WTC11 (cell line): Measurements from ENCODE around the gene RARB. TPM values are rescaled to one million over a fixed set of nuclear protein-coding genes. Genes with fewer than 3 reads are reported as not detected.

Source experiments
- ATAC-seq: fragments of 200-7000 bp; cut with Tn5 transposase; 2 replicates; pipeline ENCODE4 v1.10.0; 2021; ENCODE audit warnings: mild to moderate bottlenecking, moderate library complexity
- CTCF ChIA-PET: fragments of 300-600 bp; sonication (Branson Sonifier 250); formaldehyde crosslinking; loops from one replicate; lab custom pipeline; 2021; ENCODE audit warnings: antibody characterized with exemption; lab: Charles Lee
- POLR2A ChIA-PET: fragments of 350-600 bp; sonication (Branson Sonifier 250); formaldehyde crosslinking; loops from one replicate; lab custom pipeline; 2021; ENCODE audit warnings: antibody characterized with exemption; lab: Charles Lee
- DNase-seq: peaks from one replicate; pipeline ENCODE4 v3.0.0; 2021; ENCODE audit warnings: low spot score
- H3K27ac Mint-ChIP-seq: 2 replicates; pipeline ENCODE4 v1.8.0; 2021; ENCODE audit warnings: mixed read lengths
- H3K27me3 Mint-ChIP-seq: 2 replicates; pipeline ENCODE4 v1.8.0; 2021; ENCODE audit warnings: low read depth, mild to moderate bottlenecking, moderate library complexity, mixed read lengths
- H3K36me3 Mint-ChIP-seq: 2 replicates; pipeline ENCODE4 v1.8.0; 2021; ENCODE audit warnings: mixed read lengths
- H3K4me1 Mint-ChIP-seq: 2 replicates; pipeline ENCODE4 v1.8.0; 2022; ENCODE audit warnings: mixed read lengths
- H3K4me3 Mint-ChIP-seq: 2 replicates; pipeline ENCODE4 v1.8.0; 2021; ENCODE audit warnings: mild to moderate bottlenecking, moderate library complexity, mixed read lengths
- H3K9me3 Mint-ChIP-seq: 2 replicates; pipeline ENCODE4 v1.8.0; 2021; ENCODE audit warnings: mixed read lengths
- ATF1 ChIP-seq: sonication (generic); formaldehyde crosslinking; IDR thresholded peaks from 2 replicates; pipeline ENCODE4 v1.8.1; 2023; ENCODE audit warnings: mild to moderate bottlenecking, moderate library complexity, missing genetic modification reagents
- FOXJ3 ChIP-seq: sonication (generic); formaldehyde crosslinking; IDR thresholded peaks from 2 replicates; pipeline ENCODE4 v1.9.0; 2021; ENCODE audit warnings: missing genetic modification reagents, mild to moderate bottlenecking, borderline replicate concordance
- GRHL2 ChIP-seq: fragments of 250-450 bp; sonication (Bioruptor Pico); IDR thresholded peaks from 2 replicates; pipeline ENCODE4 v1.8.0; 2022; ENCODE audit warnings: mild to moderate bottlenecking, moderate library complexity; ENCODE audit not compliant: insufficient replicate concordance, severe bottlenecking
- HMGA2 ChIP-seq: fragments of 250-450 bp; sonication (Bioruptor Pico); IDR thresholded peaks from 2 replicates; pipeline ENCODE4 v1.4.0; 2021; ENCODE audit warnings: mild to moderate bottlenecking, moderate library complexity
- IRF2 ChIP-seq: sonication (generic); formaldehyde crosslinking; IDR thresholded peaks from 2 replicates; pipeline ENCODE4 v1.8.0; 2022; ENCODE audit warnings: low read depth, missing genetic modification reagents, borderline replicate concordance
- NFATC4 ChIP-seq: fragments of 250-450 bp; sonication (Bioruptor Pico); IDR thresholded peaks from 2 replicates; pipeline ENCODE4 v1.9.0; 2021; ENCODE audit warnings: mild to moderate bottlenecking
- OVOL2 ChIP-seq: fragments of 250-450 bp; sonication (Bioruptor Pico); IDR thresholded peaks from 2 replicates; pipeline ENCODE4 v1.9.0; 2021; ENCODE audit warnings: mild to moderate bottlenecking, borderline replicate concordance
- TCF7 ChIP-seq: sonication (generic); formaldehyde crosslinking; IDR thresholded peaks from 2 replicates; pipeline ENCODE4 v1.8.0; 2022; ENCODE audit warnings: mild to moderate bottlenecking, low read depth, missing genetic modification reagents, moderate library complexity
- total RNA-seq: library from RNA; stranded (reverse); gene quantifications from 3 replicates; pipeline ENCODE4 v1.2.3, GENCODE V29; 2021
- TF ChIP-seq, protein P1 (sequence below): sonication (generic); formaldehyde crosslinking; IDR thresholded peaks from 2 replicates; pipeline ENCODE4 v1.8.1; 2023; ENCODE audit warnings: mild to moderate bottlenecking, missing genetic modification reagents, borderline replicate concordance
- TF ChIP-seq, protein P2 (sequence below): fragments of 250-450 bp; sonication (Bioruptor Pico); IDR thresholded peaks from 2 replicates; pipeline ENCODE4 v1.9.0; 2021; ENCODE audit warnings: mild to moderate bottlenecking
- TF ChIP-seq, protein P3 (sequence below): sonication (generic); formaldehyde crosslinking; IDR thresholded peaks from 2 replicates; pipeline ENCODE4 v1.8.1; 2022; ENCODE audit warnings: mild to moderate bottlenecking, missing genetic modification reagents, moderate library complexity, borderline replicate concordance
- TF ChIP-seq, protein P4 (sequence below): fragments of 250-450 bp; sonication (Bioruptor Pico); IDR thresholded peaks from 2 replicates; pipeline ENCODE4 v2.1.2; 2022; ENCODE audit warnings: mild to moderate bottlenecking, moderate library complexity

Gene RARB
- total RNA-seq, 1 experiment from 2014 or later, result not detected

DNA sequence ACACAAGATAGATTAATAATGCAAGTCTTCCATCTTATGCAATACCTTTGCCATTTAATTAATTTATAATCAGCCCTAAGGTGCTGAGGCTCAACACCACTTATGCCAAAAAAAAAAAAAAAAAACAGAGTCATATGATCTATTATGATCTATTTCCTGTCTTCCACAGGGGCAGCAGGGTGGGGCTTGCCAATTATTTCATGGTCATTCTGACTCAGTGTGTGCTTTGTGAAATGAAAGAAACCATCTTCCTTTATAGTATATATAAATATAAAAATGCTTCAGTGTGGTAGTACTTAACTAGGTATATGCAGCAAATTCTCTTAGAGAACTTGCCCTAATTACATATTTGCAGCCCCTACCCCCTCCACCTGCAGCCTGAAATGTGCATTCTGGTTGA is 7.2 kb upstream of the RARB start:
- ChIA-PET POLR2A (no interaction called here), CTCF (no interaction called here)
- H3K4me3 Mint-ChIP-seq, result no peak overlapping the region; the same call in 1 of the 2 replicates
- H3K9me3 Mint-ChIP-seq, result peaks cover 24% of the 10 kb centered on the region
- no peak for TF ChIP-seq NFATC4
- no peak for TF ChIP-seq FOXJ3 (CRISPR knock-in tag)
- no peak for TF ChIP-seq TCF7 (CRISPR knock-in tag)
- no peak for TF ChIP-seq ATF1 (CRISPR knock-in tag)
- peak overlapping the region; percentile 93; the same call in 1 of the 2 replicates for H3K27ac Mint-ChIP-seq
- ATAC-seq (no peak), DNase-seq (no peak)
- peaks cover 59% of the 10 kb centered on the region for H3K4me1 Mint-ChIP-seq
- H3K36me3 Mint-ChIP-seq, result peaks cover 16% of the 10 kb centered on the region
- H3K27me3 Mint-ChIP-seq, result no peaks in the 10 kb centered on the region

DNA sequence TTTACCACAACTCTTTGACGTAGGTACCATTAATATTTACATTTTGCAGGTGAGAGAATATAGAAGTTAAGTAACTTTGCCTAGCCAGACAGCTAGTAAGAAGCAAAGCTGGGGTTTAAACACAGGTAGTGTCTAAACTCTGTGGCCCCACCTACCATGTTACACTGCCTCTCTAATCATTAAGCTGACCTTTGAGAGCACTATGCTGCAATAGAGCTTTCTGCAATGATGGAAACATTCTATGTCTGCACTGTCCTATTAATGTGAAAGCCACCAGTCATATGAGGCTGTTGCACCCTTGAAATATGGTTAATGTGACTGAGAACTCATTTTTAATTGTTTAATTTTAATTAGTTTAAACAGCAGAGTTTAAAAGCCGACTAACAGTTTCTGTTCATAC is 6.3 kb upstream of the RARB start:
- H3K27ac Mint-ChIP-seq, result no peak overlapping the region
- TF ChIP-seq NFATC4 (no peak), ATF1 (CRISPR knock-in tag) (no peak), OVOL2 (CRISPR knock-in tag) (no peak), IRF2 (CRISPR knock-in tag) (no peak), GRHL2 (no peak), HMGA2 (CRISPR knock-in tag) (no peak)
- TF ChIP-seq, protein P1, sequence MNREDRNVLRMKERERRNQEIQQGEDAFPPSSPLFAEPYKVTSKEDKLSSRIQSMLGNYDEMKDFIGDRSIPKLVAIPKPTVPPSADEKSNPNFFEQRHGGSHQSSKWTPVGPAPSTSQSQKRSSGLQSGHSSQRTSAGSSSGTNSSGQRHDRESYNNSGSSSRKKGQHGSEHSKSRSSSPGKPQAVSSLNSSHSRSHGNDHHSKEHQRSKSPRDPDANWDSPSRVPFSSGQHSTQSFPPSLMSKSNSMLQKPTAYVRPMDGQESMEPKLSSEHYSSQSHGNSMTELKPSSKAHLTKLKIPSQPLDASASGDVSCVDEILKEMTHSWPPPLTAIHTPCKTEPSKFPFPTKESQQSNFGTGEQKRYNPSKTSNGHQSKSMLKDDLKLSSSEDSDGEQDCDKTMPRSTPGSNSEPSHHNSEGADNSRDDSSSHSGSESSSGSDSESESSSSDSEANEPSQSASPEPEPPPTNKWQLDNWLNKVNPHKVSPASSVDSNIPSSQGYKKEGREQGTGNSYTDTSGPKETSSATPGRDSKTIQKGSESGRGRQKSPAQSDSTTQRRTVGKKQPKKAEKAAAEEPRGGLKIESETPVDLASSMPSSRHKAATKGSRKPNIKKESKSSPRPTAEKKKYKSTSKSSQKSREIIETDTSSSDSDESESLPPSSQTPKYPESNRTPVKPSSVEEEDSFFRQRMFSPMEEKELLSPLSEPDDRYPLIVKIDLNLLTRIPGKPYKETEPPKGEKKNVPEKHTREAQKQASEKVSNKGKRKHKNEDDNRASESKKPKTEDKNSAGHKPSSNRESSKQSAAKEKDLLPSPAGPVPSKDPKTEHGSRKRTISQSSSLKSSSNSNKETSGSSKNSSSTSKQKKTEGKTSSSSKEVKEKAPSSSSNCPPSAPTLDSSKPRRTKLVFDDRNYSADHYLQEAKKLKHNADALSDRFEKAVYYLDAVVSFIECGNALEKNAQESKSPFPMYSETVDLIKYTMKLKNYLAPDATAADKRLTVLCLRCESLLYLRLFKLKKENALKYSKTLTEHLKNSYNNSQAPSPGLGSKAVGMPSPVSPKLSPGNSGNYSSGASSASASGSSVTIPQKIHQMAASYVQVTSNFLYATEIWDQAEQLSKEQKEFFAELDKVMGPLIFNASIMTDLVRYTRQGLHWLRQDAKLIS (CRISPR knock-in tag), result no peak
- TF ChIP-seq, protein P2, sequence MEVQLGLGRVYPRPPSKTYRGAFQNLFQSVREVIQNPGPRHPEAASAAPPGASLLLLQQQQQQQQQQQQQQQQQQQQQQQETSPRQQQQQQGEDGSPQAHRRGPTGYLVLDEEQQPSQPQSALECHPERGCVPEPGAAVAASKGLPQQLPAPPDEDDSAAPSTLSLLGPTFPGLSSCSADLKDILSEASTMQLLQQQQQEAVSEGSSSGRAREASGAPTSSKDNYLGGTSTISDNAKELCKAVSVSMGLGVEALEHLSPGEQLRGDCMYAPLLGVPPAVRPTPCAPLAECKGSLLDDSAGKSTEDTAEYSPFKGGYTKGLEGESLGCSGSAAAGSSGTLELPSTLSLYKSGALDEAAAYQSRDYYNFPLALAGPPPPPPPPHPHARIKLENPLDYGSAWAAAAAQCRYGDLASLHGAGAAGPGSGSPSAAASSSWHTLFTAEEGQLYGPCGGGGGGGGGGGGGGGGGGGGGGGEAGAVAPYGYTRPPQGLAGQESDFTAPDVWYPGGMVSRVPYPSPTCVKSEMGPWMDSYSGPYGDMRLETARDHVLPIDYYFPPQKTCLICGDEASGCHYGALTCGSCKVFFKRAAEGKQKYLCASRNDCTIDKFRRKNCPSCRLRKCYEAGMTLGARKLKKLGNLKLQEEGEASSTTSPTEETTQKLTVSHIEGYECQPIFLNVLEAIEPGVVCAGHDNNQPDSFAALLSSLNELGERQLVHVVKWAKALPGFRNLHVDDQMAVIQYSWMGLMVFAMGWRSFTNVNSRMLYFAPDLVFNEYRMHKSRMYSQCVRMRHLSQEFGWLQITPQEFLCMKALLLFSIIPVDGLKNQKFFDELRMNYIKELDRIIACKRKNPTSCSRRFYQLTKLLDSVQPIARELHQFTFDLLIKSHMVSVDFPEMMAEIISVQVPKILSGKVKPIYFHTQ (CRISPR knock-in tag), result no peak
- TF ChIP-seq, protein P3, sequence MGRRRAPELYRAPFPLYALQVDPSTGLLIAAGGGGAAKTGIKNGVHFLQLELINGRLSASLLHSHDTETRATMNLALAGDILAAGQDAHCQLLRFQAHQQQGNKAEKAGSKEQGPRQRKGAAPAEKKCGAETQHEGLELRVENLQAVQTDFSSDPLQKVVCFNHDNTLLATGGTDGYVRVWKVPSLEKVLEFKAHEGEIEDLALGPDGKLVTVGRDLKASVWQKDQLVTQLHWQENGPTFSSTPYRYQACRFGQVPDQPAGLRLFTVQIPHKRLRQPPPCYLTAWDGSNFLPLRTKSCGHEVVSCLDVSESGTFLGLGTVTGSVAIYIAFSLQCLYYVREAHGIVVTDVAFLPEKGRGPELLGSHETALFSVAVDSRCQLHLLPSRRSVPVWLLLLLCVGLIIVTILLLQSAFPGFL (CRISPR knock-in tag), result no peak
- TF ChIP-seq, protein P4, sequence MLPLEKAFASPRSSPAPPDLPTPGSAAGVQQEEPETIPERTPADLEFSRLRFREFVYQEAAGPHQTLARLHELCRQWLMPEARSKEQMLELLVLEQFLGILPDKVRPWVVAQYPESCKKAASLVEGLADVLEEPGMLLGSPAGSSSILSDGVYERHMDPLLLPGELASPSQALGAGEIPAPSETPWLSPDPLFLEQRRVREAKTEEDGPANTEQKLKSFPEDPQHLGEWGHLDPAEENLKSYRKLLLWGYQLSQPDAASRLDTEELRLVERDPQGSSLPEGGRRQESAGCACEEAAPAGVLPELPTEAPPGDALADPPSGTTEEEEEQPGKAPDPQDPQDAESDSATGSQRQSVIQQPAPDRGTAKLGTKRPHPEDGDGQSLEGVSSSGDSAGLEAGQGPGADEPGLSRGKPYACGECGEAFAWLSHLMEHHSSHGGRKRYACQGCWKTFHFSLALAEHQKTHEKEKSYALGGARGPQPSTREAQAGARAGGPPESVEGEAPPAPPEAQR (CRISPR knock-in tag), result no peak
- TF ChIP-seq, all 79 proteins: peak for 0
- POLR2A ChIA-PET, result no interaction called here
- CTCF ChIA-PET, result no interaction called here
- peaks cover 16% of the 10 kb centered on the region for H3K36me3 Mint-ChIP-seq
- DNase-seq (no peak), ATAC-seq (no peak)
- peaks cover 68% of the 10 kb centered on the region for H3K4me1 Mint-ChIP-seq
- peaks cover 2% of the 10 kb centered on the region; the same call in 1 of the 2 replicates for H3K27me3 Mint-ChIP-seq
- peaks cover 16% of the 10 kb centered on the region for H3K9me3 Mint-ChIP-seq
- H3K4me3 Mint-ChIP-seq, result no peak overlapping the region
